GM04503 (cell line): Measurements from ENCODE around the gene AFF3.

Experiments
- DNase-seq: peaks from one replicate; pipeline ENCODE4 v3.0.0-alpha.2; 2012; ENCODE audit warnings: low read depth

AFF3 gene

DNA sequence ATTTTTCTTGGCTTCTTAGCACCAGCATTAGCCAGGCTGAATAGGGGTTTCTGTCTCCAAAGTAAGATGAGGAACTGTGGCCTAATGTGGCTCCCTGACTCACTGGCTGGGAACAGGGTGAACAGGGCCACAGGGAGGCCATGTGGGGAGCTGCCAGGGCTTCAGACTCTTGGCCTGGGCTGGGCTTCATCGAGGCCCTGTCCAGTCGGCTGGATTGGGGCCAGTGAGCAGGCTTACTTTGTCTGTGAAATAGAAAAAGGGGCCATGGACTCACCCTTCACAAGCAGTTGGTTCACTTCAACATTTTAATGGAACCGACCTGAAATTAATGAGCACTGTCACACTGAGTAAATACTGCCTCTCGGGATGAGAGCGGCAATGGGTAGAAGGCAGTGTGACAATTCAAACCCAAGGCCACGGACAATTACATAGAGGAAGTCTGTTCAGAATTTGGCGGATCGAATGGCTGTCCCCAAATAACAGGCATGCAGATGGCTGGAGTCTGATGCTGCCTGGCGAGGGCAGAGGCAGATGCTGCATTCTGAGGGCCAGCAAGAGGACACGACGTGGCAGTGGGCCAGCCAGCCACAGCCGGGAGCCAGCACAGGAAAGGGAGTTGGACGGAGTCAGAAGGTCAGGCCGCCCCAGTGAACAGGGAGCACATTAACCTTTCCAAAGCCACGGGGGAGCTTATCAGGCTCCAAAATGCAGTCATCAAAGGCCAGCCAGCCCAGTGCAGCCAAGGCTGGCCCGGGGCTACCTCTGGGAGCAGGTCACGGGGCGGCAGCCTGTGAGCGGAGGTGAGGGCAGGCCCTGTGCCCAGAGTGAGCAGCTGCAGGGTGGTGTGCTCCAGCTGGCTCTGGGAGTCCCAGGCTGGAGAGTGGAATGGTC, 506.0 kb downstream of the AFF3 start:
- no peak for DNase-seq

DNA sequence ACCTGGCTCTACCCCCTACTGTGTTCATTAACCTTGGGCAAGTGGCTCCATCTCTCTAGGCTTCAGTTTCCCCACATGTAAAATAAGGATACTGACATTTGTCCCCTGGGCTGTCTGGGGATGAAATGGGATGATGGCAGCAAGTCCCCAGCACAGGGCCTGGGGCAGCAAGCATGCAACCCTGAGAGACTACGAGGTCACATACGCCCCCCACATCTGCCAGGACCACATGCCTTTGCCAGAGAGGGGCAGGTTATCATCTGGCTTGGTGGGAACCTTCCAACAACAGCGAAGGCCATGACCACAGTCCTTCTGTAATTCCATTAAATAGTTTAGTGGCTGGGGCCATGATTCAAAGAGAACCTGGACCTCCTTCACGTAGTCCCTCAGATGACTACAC, 506.7 kb downstream of the AFF3 start:
- DNase-seq = no peak

DNA sequence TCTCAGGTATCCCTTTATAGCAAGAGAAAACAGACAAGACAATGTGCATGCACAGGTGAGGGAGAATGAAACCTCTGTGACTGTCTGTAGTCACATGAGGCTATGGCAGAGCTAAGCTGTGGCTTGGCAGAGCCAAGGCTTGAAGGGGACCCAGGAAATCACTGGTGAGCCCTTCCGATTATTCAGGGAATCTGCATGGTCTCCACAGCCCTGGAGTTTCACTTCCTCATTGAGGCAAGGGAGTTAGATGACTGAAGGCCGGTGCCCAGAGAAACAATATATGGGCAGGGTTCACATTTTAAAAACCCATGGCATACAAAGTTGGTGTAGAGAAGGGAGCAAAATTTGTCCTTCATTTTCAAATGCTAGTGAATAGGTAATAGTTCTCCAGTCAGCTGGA, 508.2 kb downstream of the AFF3 start:
- DNase-seq = no peak

DNA sequence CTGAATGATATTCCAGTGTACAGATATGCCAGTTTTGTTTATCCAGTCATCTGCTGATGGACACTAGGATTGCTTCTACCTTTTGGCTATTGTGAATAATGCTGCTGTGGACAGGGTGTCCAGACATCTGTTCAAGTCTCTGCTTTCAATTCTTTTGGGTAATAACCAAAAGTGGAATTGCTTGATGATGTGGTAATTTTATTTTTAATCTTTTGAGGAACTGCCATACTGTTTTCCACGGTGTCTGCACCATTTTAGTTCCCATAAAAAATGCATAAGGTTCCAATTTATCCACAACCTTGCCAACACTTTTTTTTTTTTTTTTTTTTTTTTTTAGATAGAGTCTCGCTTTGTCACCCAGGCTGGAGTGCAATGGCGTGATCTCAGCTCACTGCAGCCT, 510.7 kb downstream of the AFF3 start:
- no peak for DNase-seq

DNA sequence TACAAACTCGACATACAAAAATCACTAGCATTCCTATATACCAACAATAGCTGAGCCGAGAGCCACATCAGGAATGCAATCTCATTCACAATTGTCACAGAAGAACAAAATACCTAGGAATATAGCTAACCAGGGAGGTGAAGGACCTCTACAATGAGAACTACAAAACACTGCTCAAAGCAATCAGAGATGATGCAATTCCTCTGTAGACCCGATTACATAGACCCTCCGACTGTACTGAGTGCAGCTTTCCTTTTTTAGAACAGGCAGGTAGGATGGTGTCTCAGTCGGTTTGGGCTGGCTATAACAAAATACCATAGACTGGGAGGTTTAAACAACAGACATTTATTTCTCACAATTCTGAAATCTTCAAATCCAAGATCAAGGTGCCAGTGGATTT, 513.1 kb downstream of the AFF3 start:
- no peak for DNase-seq

DNA sequence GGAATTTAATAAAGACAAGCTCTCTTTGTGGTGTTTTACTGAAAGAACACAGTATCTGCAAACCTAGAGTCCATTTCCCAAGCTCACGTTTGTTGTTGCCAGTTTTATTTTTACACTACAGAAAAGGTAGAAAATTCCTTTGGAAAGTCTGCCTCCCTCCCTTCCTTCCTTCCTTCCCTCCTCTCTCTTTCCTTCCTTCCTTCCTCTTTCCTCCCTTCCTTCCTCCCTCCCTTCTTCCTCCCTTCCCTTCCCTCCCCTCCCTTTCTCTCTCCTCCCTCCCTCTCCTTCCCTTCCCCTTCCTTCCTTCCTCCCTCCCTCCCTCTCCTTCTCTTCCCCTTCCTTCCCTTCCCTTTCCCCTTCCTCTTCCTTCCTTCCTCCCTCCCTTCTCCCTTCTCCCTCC, 516.2 kb downstream of the AFF3 start:
- no peak for DNase-seq

DNA sequence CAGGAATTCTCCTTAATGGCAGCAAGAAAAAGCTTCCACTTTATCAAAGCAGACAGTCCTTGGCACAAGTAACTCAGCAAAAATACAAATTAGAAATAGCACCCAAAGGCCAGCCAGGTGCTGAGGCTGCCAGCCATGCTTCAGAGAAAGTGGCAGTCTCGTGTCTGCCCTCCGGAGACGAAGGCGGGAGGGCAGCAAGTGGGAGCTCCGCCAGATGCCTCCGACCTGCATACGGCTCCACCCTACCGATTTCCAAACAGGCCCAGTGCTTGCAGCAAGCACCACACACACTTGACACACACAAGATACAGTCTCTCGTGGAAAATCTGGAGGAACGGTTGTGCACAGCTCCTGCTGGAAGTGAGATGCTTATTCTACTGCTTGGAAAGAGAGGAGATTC, 517.7 kb downstream of the AFF3 start:
- no peak for DNase-seq

DNA sequence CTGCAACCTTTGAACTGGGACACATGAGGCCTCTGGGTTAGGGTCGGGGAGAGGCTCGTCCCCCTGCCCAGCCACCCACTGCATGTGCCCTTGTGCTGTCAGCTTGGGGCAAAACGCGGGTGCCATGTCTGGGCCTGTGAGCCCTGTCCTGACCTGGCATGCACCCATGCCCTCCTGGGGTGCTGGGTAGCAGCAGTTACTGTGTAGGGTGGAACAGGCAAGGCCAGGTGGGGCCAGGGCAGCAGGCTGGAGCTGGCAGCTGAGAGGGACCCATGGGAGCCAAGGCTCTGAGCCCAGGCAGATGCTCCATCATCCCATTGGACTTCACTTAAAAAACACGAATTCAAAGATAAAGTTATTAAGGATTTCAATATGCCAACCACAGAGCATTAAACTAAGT, 518.8 kb downstream of the AFF3 start:
- DNase-seq = no peak

DNA sequence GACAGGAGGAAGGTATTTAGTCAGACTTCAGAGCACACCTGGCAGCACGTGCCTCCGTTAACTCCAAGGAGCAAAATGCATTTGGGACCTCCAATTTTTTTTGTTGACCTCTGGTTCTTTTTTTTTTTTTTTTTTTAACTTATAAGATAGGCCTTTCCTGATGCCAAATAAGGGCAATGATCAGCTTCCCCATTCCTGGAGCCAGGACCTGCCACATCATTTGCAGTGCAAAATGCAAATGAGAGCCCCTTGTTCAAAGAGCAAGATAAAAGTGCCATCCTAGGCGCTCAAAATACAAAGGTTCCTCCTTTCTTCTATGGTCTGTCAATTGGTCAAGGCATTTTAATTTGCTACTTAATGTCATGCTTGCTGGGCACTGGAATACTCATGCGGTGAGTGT, 519.4 kb downstream of the AFF3 start:
- no peak for DNase-seq

DNA sequence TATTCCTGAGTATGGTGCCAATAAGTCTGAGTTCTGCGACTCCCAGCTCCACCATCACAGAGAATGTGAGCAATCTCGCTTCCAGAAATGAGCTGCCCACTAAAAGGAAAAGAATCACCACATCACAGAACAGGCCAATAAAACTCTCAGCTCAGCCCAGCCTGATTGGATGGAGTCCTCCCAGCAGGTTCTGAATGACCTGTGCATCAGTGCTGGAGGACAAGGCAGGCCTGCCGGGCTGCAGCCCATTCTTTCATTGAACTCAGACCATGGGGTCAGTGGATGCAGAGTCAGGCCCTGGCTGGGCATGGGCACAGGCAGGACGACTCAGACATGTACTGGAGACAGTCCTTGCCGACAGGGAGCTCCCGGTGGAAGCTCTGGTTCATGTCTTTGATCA, 519.9 kb downstream of the AFF3 start:
- no peak for DNase-seq

DNA sequence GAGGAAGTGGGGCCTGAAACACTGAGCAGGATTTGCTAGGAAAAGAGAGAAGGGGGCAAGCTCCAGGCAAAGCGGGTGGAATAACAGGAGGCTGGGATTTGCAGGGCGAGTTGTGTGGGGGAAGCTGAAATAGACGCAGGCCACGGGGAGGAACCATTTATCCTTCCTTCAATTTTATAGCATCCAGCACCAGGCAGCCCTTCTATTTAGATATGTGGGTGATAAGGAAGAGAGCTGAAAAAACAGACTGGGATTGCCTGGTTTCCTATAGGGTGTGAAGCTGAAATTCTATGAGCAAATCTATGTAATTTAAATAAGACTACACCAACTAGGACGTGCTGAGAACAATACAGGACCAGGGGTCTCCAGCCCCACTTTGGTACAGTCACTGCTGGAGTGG, 520.6 kb downstream of the AFF3 start:
- DNase-seq = no peak

DNA sequence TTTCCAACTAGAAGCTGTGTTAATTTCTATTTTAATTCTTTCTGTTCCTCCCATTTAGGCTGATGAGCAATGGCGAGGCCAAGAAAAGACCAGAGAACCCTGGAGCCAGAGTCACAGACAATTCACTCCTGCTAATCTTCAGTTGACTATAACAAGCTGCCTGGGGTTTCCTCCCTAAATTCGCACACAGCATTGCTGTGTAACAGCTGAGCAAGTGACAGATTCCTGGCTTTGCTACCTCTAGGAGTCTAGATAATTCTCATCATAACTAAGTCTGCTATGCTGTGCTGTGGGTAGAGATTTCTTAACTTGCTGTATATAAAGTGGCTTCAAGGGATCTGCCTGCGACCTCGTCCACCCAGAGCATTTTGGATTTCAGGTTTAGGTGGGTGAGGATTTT, 521.3 kb downstream of the AFF3 start:
- DNase-seq = no peak

DNA sequence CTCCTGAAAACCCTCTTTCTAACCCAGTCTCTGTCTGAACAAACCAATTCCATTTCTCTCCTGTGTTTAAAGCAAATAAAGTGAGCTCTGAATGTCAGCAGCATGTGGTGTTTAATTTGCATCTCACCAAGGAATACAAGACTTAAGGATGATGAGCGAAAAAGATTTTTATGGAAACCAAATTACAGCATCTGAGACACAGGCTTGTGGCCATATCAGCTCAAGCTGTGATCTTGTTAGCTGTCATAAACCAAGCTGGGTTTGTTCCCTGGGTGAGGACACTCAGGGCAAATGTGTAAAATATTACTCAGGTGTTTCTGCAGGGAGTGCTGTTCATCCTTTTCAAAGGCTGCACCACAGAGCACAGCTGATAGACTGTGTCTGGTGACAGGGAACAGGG, 523.2 kb downstream of the AFF3 start:
- DNase-seq = no peak

DNA sequence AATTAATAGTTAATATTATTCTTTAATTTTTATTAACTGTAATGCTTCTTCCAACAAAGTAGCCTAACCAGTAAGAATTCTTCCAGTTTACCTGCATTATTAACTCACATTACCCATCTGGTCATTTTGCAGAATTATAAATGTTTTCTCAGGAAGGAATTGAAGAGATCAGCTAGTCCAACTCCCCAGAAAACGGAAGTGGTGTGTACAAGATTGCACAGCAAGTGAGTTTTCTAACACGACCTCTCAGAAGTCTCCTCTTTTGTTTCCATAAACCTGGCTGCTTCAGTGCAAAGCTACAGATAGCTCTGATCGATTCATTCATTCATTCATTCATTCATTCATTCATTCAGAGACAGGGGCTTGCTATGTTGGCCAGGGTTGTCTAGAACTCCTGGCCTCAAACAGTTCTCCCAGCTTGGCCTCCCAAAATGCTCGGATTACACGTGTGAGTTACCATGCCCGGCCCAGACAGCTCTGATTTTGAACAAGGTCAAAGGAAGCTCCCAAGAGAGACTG, 523.8 kb downstream of the AFF3 start:
- no peak for DNase-seq

DNA sequence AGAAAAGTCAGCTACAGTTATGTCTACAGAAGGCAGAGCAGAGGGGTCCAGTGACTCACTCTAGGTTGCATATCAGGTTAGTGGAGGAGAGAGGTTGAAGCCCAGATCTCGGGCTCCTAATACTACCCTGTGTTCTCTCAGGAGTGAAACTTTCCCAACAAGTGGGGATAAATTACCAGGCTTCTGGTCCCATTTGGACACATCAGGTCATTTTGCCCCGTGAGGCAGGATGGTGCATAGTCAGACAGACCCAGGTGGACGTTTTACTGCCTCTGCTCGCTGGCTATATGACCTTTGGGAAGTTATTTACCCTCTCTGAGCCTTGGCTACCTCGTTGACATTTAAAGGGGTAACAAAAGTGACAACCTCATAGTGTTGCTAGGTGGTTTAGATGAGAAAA, 524.6 kb downstream of the AFF3 start:
- no peak for DNase-seq

DNA sequence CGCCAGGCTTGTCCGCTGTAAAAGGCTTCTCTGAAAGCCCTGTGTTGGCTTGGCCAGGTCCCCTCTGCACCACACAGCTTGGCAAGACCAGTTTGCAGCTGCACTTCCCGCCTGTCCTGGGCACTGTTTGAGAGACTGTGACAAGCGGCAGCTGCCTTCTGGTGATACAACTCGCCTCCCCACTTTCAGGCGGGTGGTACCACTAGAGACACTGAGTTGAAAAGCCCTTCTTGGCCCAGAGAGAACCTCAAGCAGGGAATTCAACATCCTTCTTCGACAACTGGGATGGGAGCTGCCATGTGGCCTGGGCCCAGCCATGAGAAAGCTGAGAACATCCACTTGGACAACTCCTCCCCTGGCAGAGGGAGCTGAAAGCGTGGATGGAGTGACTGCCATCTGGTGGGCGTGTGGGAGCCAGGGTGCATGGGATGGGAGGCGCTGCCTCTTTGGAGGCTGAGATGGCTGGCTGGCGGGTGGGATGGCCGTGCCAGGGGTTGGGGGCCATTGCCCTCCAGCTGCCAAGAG, 527.1 kb downstream of the AFF3 start:
- DNase-seq = no peak

DNA sequence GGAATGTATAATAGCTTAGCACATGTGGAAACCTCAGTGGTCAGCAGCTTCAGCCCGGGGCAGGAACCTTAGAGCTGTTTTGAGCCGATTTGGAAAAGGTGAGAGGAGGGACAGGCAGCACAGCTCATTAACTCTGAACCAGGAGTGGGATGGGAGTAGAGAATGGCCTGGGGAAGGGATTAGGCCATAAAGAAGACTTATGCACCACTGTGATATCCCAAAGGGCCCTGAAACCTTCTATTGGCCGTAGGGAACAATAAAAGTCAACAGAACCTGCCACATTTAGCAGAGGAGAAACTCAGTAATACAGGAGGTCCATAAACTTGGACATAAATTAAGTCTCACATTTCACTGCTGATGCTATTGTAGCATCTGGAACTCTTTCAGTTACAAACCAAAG, 528.4 kb downstream of the AFF3 start:
- DNase-seq = no peak

DNA sequence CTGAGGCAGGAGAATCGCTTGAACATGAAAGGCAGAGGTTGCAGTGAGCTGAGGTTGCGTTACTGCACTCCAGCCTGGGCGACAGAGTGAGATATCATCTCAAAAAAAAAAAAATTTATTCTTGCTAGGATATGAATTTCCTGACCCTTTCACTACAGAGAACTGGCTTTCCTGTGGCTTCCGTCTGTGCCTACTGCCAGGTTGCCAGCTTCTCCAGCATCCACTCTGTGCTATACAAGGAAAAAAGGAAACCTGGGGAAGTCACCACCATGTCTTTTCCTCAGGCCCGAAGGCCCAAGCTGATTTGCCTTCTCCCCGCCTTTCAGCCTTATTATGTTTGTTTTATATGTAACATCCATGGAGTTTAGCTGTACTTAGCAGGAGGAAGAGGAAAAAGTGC, 530.6 kb downstream of the AFF3 start:
- no peak for DNase-seq

DNA sequence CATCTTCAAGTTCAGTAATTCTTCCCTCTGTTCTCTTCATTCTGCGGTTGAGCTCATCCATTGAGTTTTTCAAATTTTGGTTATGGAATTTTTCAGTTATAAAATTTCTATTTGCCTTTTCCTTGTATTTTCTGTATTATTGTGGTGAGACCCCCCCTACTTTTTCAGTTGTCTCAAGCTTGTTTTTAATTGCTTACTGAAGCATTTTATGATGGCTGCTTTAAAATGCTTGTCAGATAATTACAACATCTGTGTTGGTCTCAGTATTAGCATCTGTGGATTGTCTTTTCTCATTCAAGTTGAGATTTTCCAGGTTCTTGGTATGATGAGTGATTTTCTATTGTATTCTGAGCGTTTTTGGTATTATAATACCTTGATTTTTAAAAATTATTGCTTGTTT, 531.4 kb downstream of the AFF3 start:
- no peak for DNase-seq

DNA sequence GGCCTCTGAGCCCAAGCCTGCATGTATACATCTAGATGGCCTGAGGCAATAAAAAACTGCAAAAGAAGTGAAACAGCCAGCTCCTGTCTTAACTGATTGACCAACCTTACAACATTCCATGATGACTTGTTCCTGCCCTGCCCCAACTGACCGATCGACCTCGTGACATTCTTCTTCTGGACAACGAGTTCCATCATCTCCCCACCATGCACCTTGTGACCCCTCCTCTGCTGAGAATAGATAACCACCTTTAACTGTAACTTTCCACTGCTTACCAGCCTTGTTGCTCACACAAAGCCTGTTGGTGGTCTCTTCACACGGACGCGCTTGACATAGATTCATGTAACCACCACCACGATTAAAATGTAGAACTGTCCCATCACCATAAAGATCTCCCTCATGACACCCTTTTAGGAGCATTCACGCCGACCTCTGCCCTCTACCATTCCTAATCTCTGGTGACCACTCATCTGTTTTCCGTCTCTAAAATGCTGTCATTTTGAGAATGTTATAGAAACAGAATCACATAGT, 532.5 kb downstream of the AFF3 start:
- no peak for DNase-seq

DNA sequence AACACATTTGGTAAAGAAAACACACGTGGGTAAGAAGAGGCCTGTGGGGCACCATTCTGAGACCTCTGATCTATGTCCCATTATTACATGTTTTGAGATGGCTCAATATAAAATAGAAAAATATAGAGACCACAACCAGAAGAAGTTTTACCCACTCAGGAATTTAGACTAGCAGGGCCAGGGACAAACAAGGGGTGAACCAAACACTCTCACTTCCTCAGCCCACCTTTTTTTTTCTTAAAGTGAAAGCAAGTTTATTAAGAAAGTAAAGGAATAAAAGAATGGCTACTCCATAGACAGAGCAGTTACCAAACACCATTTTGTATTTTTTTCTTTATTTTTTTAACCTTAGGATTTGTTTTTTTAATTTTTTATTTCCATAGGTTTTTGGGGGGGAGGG, 533.5 kb downstream of the AFF3 start:
- DNase-seq = no peak

DNA sequence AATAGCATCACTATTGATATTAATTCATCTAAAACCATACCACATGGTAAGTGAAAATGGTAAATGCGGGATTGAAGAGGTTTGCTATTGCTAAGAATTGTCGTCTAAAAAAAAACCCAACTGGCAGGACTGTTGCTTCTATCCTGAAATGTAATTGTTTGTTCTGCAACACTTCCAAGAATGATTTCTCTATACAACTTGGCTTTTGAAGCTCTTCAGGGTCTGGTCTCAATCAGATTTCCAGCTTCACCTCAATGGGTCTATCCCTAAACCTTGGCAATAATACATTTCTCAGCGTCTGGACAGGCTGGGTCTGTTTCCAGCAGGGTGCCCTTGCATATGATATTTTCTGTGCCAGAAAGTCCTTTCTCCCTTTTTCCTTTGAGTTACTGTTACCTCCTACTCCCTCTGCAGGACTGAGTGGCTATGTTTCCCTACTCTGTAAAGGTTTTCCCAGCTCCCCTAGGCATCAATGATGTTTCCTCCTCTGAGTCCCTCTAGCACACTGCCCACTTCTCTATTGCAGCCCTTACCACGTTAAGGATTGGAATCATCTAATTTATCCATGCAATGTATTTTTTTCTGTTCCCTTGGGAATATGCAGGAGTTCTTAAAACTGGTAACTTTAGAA, 534.4 kb downstream of the AFF3 start:
- DNase-seq = no peak

DNA sequence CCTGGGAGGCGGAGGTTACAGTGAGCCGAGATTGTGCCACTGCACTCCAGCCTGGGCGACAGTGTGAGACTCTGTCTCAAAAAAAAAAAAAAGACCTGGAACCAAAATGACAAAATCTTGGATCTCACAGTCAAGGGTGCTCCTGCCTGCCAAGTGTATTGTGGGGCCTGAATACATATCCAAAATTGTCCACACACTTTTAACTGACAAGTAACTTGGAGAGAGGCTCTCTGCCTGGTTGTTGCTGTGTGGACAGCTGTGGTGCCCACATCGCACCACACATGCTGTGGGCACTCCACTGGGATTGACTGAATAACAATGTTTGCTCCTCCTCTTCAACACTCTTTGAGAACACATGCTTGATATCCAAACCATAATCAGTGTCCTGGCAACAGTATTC, 534.9 kb downstream of the AFF3 start:
- DNase-seq = no peak
